AG04449 (cell line): Measurements from ENCODE around the gene LBP.

Experiments
- CTCF ChIA-PET: fragments of 350-600 bp; formaldehyde crosslinking; extraction: SDS; loops from one replicate; lab custom pipeline; 2021; ENCODE audit warnings: antibody characterized with exemption; lab: Yijun Ruan, JAX
- POLR2A ChIA-PET: fragments of 400-600, 350-600 bp; formaldehyde crosslinking; extraction: SDS; loops from one replicate; lab custom pipeline; 2020; ENCODE audit warnings: antibody characterized with exemption, inconsistent platforms; lab: Yijun Ruan, JAX
- DNase-seq: peaks from one replicate; pipeline ENCODE4 v3.0.0-alpha.2; 2010; ENCODE audit warnings: low read depth, low spot score
- H3K4me3 ChIP-seq: 2 replicates; pipeline ENCODE4 v1.5.1; 2011; ENCODE audit warnings: low read depth, mild to moderate bottlenecking, control low read depth, low read length
- CTCF ChIP-seq: IDR thresholded peaks from one replicate; pipeline ENCODE4 v1.5.1; 2011; ENCODE audit warnings: mild to moderate bottlenecking, moderate library complexity, low read length, control low read depth, inconsistent platforms; ENCODE audit not compliant: insufficient read depth; ENCODE audit errors: missing control alignments

The LBP gene

DNA sequence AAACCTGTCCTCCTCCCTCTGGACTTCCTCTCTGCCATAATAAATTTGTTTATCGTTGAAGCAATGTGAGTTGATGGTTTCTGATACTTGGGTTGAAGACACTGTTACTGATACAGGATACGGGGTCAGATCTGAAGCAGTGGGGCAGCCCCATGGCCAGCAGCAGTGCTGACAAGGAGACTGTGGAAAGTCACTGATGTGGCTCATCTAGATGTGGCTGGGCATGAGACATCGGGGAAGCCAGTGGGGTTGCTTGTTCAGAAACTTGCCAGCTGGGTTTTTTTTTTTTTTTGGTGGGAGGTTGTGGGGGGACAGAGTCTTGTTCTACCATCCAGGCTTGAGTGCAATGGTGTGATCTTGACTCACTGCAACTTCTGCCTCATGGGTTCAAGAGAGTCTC lies 45.0 kb upstream of the LBP start:
- no peak for DNase-seq
- CTCF ChIA-PET = interaction anchor here (1.7 to 15.7 kb wide), 3 partner anchors 17 to 243 kb away, joined by 4 to 250 read pairs (median 70); no protein-coding TSS in a partner anchor
- POLR2A ChIA-PET = no interaction called here
- no peak overlapping the region for H3K4me3 ChIP-seq
- TF ChIP-seq CTCF = no peak

- DNase-seq = no peak
- CTCF ChIA-PET = interaction anchor here (0.6 to 15.7 kb wide), 7 partner anchors 9 to 83 kb away, joined by 3 to 250 read pairs (median 3); no protein-coding TSS in a partner anchor
- no peak for TF ChIP-seq CTCF
- POLR2A ChIA-PET = no interaction called here
- no peak overlapping the region for H3K4me3 ChIP-seq
Observed at GRCh38 chr20:38302786-38303185, 43.5 kb upstream of the LBP start.

DNA sequence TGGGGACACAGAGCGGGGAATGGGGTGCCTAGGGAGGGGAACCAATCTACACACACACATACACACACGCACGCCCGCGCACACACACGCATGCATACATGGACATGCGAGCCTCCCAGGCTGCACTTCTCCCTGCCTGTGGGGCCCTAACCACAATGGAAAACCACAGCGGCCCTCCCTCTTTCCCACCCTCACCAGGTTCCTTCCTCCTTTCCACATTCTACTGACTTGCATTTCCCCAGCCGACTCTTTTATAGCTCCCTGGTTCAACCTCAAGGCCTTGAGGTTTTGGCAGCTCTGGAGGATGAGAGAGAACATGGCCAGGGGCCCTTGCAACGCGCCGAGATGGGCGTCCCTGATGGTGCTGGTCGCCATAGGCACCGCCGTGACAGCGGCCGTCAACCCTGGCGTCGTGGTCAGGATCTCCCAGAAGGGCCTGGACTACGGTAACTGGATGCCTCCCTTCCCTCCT lies 42.3 kb upstream of the LBP start, which contains the start of gene BPI:
TSS of gene BPI (plus strand) at position 249 of the 472 bp plus-strand sequence. CDS start at position 317, 68 bp downstream.
- no peak for TF ChIP-seq CTCF
- ChIA-PET POLR2A (no interaction called here), CTCF (interaction anchor here (0.9 to 15.7 kb wide), 10 partner anchors 13 to 290 kb away, joined by 3 to 250 read pairs (median 4); no protein-coding TSS in a partner anchor)
- no peak for DNase-seq
- no peak within 1 kb of the TSS for H3K4me3 ChIP-seq

- DNase-seq = no peak
- no peak overlapping the region for H3K4me3 ChIP-seq
- ChIA-PET CTCF (interaction anchor here (0.5 to 15.7 kb wide), 15 partner anchors 13 to 291 kb away, joined by 3 to 250 read pairs (median 3); no protein-coding TSS in a partner anchor), POLR2A (no interaction called here)
- TF ChIP-seq CTCF = peak; percentile 68
Observed at GRCh38 chr20:38304845-38305447, 41.3 kb upstream of the LBP start.

GRCh38 chr20:38305541-38305940 lies 40.7 kb upstream of the LBP start:
- TF ChIP-seq CTCF = no peak
- H3K4me3 ChIP-seq = no peak overlapping the region
- no peak for DNase-seq
- ChIA-PET POLR2A (no interaction called here), CTCF (interaction anchor here (0.9 to 15.7 kb wide), 10 partner anchors 13 to 232 kb away, joined by 3 to 250 read pairs (median 4); no protein-coding TSS in a partner anchor)

DNA sequence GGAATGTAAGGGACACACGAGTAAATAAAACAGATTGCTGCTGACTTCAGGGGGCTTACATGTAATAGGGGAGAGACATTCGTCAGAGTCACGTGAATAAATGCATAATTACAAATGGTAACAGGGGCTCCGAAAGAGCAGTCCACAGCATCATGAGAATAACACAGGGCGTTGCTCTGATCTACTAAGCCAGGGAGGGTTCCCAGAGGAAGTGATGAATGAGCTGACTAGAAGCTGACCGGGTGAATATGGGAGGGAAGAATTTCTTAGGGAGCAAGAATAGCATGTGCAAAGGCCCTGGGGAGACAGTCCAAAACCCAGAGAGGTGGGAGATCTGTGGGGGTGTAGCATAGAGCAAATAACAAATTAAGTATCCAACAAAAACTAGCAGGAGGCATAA lies 39.9 kb upstream of the LBP start:
- POLR2A ChIA-PET = no interaction called here
- CTCF ChIA-PET = interaction anchor here (1.1 to 15.7 kb wide), 5 partner anchors 12 to 233 kb away, joined by 3 to 250 read pairs (median 4); no protein-coding TSS in a partner anchor
- no peak overlapping the region for H3K4me3 ChIP-seq
- no peak for TF ChIP-seq CTCF
- no peak for DNase-seq
